DMS153 treated with DMSO at 0.1 percent for 48 hours (cell line): ENCODE results near the gene GPC3.
"Not testable (repeated sequence)": the region's sequence is repeated elsewhere in the genome, so short reads cannot be mapped to it uniquely, and the experiment has no call there.

Experiments used
- DNase-seq: peaks from one replicate; lab custom pipeline; 2025; ENCODE audit not compliant: unreplicated experiment; lab: John Stamatoyannopoulos, UW

GPC3 gene

DNA sequence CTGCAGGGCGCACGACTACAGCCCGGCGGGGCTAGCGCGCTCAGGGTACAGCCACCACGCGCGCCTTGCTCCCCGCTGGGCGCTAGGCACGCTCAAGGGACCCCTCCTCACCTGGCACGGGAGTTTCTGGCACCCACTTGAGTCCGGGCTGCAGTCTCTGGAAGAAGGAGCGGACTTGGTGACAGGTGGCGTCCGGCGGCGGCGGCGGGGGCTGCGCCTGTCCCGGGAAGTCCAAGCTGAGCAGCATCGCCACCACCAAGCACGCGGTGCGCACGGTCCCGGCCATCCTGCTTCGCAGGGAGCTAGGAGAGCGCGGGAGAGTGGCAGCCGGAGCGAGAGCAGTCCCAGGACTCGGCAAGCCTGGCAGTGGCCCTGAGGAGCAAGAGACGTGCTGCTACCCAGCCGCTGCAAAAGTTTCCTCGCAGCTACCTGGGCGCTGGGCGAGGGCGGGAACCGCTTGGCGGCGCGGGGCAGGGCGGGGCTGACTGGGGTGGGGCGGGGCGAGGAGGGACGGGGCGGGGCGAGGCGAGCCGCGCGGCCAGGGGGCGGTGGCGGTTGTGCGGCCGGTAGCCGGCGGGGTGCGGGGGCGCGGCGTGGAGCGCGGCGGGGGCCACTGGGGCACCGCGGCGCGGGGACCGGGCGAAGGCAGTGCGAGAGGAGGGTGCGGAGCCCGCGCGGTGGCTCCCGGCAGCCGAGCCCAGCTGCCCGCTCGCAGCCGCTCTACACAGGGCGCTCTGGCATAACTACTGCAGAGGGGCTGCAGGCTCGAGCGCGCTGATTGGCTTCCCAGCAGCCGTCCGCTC lies at the start of gene GPC3:
TSS of gene GPC3 (minus strand) at position 431 of the 803 bp plus-strand sequence.
- DNase-seq, result peak; percentile 28

DNA sequence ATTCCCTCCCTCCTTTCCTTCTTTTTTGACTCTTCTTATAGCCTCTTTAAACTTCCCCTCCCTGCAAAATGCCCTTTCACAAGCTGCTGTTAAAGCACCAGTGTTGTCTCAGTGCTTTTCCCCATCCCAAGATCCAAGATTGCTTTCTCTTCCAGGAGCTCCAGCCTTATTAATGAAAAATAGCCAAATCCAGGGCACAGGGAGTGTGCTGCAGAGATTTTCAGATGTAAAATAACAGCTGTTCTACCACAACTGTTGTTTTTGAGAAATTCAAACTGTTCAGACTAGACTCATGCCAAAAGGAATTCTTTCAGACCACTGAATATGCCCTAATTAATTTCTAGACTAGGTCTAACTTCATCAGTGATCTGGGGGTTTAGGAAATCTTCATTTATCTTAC lies 47.0 kb upstream of the GPC3 start:
- no peak for DNase-seq

DNA sequence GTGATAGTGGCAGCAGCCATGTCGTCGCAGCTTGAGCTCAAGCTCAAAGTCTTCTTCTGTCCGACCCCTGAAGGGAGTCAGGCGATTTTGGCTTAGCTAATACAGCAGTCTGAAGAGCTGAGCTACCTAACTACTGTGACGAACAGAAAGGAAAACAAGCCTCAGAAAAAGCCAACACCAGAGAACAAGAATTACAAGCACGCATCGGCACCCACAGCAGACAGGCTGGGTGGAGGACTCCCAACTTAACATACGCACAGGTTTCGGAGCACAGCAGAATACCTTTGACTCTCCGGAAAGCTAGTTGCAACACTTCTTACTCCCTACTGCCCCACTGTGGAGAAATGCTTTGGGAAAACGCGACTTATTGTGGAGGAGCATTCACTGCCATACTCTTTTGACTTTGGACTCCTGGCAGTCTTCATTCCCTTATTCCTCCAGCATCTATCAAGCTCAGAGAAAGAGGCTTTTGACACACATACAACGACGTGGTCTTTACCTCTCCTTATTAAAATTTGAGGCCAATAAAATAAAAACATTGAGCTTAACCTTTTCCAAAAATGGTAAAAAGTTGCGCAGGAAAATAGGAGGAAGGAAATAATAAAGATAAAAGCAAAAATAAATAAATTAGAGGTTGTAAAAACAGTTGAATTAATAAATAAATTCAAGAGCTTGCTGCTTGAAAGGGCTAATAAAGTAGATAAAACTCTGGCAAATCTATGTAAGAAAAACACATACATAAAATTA lies 41.3 kb upstream of the GPC3 start:
- DNase-seq, result peak; percentile 73

DNA sequence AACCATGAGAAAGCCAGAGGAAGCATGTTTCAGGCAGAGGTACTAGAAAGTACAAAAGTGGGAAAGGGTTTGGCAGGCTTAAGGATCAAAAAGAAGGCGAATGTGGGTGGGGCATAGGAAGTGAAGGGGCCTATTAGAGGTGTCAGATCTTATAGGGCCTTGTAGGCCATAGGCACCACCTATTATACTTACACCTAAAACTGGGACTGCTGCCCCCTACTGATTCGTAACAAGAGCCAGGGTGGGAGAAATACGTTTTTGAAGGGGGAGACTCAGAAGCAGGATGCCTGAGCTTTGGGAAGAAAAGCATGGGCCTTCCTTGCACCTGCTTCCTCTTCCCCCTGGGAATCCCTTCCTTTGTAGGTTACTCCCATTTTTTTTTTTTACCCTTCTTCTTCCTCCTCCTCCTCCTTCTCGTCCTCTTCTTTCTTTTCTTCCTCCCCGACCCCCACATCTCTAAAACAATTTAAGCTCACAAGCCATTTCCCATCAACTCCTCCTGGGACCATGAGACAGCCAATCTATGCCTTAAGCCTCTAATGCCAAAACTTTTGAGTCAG lies 40.7 kb upstream of the GPC3 start:
- DNase-seq, result no peak

DNA sequence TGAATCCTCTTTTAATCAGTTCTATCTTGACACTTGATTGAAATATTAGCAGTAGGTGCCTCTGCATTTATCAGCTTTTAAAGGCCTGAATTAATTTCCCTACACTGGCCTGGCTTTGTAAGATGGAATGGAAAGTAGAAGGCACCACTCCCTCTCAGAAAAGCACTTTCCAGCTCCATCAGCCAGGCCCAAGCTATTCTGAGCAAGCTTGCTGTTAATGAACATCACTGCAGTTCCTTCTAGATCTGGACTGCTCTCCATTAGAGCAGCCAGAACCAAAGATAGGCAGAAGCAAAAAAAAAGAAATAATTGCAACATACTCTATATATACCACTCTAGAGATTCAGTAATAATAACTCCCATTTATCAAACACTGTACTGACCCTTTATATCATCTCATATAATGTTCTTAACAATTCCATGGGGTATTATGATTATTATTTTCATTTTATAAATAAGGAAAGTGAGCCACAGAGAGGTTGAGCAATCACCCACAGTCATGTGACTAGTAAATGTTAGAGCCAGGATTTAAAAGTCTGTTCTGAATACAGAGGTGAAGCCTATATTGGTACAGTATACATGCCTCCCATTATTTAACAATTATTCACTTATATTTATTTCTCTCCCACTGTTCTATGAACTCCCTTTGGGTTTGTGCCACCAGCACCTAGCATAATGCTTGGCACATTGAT lies 39.4 kb upstream of the GPC3 start:
- no peak for DNase-seq

DNA sequence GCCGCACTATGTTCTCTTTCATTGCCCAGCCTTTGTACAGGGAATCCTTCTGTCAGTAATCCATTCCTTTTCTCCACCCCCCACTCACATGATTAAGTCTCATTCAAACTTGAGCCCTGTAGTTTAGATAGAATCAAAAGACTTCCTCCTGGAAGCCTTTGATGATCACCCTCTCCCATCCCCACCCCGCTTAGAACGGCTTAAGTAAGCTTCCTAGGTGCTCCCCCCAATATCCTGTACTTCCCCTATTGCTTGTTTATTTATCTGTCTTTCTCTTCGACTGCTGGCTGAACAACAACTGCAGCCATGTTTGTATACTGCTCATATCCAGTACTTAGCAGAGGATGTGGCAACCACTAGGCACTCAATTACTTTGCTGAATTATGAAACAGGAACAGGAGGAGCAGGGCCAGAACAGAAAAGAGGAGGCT lies 38.5 kb upstream of the GPC3 start:
- DNase-seq, result no peak

DNA sequence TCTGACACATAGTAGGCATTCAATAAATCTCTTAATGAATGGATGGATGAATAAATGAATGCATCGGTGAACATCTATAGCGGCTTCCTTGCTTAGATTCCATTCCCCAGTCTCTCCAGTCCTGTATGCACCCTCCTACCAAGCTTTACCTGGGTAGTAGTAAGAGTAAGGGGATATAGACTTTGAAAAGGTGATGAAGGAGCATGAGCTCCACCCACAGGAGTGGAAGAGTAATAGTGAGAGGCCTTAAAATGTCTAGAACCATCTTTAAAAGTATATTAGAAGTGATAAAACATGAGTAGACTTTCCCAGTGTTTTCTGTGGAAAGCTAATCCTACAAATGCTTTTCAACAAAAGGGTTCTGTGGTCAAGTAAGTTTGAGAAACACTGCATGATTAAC lies 35.5 kb upstream of the GPC3 start:
- no peak for DNase-seq

DNA sequence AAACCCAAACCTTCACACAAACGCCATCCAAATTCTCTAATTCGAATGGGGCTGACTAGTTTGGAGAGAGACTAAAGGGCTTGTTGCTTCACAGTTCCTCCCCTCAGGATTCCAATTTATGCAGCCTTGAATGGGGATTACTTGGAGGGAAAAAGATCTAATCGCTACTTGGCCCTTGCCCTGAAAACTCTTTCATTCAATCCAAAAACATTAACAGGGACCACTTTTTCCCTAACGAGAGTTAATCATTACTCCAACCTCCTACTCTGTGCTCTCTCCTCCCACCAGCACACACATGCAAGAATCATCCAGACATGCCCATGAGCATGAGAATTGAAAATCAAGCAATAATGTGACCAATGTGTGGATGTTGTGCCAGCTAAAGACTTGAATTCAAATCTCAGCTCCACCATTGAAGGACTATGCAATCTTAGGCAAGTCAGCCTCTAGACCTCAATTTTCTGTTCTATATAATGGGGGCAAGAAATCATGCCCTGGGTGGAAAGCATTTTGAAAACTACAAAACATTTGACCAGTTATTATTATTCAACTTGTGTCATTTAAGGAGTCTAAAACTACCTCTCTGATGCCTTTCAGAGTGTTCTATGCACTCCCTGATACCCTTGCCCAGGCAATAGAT lies 34.3 kb upstream of the GPC3 start:
- no peak for DNase-seq

DNA sequence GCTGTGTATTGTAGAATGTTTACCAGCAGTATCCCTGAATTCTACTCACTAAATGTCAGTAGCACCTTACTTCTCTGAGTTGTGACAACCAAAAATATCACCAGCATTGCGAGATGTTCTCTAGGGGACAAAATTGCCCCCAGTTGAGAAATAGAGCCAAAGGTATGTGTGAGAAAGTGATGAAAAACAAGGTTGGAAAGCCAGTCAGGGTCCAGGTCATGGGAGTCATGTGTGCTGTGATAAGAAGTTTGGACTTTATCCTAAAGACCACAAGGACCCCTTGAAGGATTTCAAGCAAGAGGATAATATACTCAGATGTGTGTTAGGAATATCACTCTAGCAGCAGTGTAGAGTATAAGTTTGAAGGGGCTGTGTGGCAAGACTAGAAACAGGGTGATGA lies 30.9 kb upstream of the GPC3 start:
- not testable (repeated sequence) for DNase-seq

DNA sequence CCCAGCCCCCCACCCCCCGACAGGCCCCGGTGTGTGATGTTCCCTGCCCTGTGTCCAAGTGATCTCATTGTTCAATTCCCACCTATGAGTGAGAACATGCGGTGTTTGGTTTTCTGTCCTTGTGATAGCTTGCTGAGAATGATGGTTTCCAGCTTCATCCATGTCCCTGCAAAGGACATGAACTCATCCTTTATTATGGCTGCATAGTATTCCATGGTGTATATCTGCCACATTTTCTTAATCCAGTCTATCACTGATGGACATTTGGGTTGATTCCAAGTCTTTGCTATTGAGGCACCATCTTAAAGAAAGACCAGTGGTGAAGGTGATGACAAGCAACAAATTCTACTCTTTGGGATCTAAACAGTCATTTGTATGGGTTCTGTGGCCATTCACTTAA lies 30.1 kb upstream of the GPC3 start:
- not testable (repeated sequence) for DNase-seq

DNA sequence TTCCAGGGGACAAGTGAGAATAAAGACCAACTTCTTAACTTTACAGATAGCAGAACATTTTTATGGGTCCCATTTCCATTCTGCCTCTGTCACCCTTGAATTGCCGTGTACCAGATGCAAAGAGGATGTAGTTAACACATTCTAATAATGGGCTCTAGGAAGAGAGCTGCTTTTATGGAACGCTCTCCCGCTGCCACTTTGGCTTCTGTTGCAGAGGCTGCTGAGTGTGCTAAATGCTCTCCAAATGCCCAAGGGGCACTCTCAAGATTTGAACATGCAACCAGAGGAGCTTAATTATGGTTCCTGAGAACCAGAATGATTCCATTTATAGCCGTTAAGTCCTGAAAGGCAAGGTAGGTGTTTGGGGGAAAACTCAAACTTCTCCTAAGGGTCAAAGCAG lies 28.1 kb upstream of the GPC3 start:
- DNase-seq, result no peak

DNA sequence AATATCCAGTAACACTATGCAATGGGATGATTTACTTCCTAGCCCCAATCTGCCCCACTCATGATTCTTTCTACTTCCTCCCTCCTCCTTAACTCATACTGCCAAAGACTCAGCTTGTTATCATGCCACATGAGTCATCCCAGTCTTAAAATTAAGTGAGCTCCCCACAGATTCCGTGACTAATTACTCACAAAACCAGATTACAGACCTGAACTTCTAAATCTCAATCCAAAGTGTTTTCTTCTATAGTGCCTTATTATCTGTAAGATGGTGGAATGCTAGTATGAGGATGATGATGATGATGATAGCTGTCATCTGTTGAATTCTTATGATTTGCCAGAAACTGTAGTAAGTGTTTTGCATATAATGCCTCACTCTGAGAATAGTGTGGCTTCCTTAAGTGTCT lies 27.7 kb upstream of the GPC3 start:
- DNase-seq, result no peak

DNA sequence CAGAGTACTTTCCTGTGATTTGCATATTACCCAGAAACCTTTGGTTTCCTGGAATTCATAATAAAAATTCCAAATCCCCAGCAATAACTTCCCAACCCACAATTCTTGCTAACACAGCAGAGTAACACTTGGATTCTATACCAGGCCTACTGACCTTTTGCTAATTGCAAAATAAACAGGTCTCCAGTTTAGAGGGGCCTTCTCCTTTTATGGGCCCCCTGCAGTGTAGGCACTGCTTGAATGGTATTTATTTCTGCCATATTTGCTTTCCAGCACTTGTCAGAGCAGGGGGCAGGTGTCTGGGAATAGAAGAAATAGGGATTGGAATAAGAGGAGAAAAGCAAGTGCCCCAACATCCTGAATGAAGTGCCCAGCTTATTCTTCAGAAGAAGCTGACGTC lies 25.3 kb upstream of the GPC3 start:
- no peak for DNase-seq

DNA sequence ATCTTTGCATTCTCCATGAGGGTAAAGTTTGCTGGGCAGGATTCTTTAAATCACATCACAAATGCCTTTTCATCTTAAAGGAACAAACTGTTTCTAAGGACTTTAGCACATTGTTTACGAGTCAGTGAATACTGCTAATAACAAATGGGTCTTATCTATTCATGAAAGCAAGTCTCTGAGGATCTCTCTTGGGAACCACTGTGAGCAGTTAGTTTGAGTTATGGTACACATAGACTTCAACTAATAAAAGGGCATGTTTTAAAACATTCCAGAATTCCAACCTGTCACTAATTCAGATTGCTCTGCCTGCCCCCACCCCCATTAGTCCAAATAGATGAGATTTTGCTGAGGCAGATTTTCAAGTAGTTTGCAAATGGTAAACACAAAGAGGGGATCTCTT lies 22.3 kb upstream of the GPC3 start:
- no peak for DNase-seq

DNA sequence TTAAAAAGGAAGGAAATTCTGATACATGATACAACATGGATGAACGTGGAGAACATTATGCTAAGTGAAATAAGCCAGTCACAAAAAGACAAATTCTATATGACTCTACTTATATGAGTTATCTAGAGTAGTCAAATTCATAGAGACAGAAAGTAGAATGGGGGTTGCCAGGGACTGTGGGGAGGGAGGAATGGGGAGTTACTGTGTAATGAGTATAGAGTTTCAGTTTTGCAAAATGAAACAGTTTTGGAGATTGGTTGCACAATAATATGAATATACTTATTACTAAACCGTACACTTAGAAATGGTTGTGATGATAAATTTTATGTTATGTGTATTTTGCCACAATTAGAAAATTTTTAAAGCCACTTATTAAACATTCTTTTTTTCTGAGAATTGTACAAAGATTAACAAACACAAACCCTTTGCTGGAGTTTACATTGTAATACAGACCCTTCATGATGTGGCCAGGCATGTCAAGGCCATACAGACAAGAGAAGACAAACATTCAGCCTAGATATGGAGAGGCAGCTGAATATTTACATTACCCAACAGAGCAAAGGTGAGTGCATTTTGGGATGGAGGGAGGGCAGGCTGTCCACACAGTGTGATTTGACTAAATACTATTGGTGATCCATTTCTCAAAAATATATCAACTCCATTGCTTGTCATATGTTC lies 21.2 kb upstream of the GPC3 start:
- DNase-seq, result peak; percentile 39

DNA sequence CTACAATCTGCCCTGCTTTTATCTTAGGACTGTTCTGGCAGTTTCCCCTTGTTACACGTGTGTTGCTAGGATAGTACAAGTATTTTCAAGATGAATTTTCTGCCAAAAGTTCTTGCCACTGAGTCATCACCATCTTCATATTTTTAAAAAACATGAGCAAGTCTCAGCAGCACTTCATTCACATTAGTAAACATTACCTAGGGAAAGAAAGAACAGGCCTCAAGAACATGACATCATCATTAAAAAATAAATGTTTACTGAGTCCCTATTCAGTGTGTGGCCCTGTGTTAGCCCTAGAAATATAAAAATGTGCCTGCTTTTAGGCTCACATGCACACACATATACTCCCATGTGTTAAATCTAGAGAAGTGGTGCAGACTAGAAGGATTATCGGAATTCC lies 18.7 kb upstream of the GPC3 start:
- no peak for DNase-seq

DNA sequence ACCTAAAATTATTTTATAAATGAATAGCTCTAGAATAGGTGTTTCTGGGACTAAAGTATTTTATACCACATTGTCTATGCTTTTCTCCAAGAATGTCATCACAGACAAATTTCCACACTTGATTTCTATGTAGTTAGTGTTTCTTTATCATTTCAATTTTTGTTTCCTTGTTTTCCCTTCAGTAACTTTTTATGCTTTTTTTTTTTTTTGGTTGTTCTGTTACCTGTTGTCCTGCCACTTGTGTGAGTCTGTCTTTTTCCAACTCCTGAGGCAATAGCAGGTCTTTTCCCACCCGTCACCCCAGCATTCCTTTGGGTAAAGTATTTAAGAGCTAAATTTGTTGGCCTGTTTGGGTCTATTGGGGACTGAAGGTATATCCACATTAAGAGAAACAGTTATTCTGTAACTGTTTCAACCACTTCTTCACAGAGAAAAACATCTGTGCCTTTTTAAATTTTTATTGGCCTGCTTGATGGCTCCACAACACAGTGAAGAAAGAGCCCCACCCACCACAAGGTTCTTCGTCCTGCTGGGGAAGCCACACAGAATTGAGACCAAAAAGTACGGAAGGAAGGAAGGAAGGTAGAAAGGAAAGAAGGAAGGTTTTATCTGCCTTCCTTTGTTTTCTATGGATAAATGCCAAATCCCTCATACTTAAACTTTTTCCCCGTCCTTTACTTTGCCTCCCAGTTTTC lies 17.7 kb upstream of the GPC3 start:
- no peak for DNase-seq

DNA sequence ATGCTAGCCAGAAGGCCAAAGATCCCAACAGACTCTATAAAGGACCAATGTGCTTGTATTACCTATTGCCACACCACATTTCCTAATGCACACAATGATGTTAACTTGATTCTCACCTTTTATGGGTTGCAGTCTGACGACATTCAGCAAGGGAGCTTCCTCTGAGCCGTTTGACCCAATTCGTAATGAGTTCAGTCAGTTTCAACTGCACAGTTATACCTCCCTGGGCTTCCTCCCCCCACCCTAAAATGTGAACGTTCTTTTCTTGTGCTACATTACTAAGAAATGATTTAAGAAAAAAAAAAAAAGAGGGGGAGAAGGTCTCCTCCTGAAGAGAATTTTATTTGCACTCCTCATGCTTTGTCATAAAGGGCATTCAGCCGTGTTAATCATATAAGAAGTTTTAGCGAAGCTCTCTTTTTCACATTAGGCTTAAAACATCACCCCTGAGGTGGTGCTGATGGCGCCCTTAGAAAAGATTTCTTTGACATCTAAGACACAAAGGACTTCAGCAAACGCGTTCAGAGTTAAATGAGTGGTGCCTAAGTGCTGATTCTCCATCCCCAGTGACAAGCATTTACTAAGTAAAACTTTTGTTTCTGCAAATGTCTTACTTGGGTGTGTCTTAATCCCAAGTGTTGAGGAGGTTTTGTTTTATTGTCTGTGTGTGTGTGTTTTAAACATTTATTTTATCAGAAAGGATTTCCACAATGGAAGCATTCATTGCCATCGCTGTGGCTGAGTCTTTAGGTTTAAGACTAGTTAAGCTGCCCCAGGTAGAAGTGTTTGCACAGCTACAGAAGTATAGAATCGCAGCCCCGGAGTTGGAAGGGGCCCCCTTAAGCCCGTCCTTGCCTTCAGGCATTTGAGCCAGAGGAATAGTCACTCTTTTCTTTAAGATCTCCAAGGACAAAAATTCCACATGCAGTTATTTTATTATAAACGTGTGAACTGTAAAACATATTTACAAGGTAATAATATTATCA lies 15.2 kb upstream of the GPC3 start:
- no peak for DNase-seq
